Inflammatory macrophage (primary cell): Measurements from ENCODE around the gene LMO3.

ENCODE experiments used
- DNase-seq, 2 donors: peaks; one replicate each; pipeline ENCODE4 v3.0.0-alpha.2; 2020 to 2022
- total RNA-seq, 18 experiments: gene quantifications; one replicate each; lab custom pipeline; 2026; ENCODE audit warnings: mixed read lengths in 6 of 18, inconsistent platforms in 2 of 18; lab: John Stamatoyannopoulos, UW

LMO3 gene
- total RNA-seq = 0 to 0.32 (median 0) reads per million in 18 experiments

DNA sequence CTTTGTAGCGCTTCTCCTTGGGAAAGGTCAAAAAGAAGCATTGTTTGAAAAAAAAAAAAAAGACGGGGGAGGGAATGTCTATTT lies at the start of gene LMO3:
Gene LMO3, minus strand, starts transcription at position 46 of the 84 bp plus-strand sequence. CDS start 5,302 bp downstream, outside the sequence.
- no peak for DNase-seq

GRCh38 chr12:16636435-16637055 lies 30.6 kb upstream of the LMO3 start:
- no peak for DNase-seq

DNA sequence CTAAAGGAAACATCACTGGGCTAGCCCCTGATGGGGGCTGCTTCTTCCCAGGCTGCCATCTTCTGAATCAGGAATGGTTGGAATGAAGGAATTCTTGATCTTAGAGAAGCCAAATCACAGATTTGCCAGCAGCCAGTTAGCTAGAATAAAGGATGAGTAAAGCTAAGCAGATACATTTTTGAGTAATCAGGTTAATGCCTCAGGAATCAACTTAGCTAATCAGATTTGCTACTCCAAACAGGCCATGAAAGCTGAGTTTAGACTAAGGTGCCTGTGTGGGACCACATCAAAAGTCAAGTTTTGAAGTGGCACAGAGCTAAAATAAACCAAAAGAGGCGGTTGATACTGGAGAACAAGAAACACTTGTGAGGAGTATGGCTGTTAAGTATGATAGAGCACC lies 28.8 kb upstream of the LMO3 start:
- DNase-seq = no peak

DNA sequence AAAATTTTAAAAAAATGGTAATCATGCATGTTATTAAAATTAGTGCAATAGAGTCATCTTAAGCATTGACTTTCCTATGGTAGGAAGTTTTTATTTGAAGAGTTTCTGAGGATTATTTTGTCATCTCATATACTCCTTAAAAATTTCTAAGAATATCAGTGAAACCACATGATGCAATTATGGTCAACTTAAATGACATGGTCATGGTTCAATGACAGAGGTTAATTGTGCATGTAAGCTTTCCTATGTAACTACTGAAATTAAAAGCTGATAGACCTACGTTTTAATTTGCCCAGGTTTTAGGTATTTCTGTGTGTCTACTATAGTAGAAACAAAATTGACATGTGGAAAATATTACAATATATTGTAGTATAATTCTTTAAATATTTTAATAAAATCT lies 21.0 kb upstream of the LMO3 start:
- no peak for DNase-seq

- no peak for DNase-seq
These were observed 16.4 kb upstream of the LMO3 start for GRCh38 chr12:16622338-16622737.

DNA sequence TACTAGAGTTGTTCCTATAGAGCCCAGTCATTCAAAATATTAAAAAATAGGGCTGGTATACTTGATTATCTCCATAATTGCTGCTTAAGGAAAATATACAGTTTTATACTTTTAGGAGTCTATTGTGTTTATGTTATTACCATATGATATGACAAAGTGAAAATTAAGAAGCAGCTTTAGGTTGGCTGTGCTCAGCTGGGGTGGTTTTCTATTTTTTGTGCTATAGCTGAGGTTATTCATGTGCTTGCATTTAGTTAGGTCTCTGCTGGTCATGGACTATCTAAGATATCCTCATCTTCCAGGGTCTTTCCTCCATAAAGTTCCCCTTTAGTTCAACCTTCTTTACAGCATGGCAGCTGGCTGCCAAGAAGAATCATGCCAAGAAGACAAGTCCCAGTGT lies 13.6 kb upstream of the LMO3 start:
- no peak for DNase-seq

DNA sequence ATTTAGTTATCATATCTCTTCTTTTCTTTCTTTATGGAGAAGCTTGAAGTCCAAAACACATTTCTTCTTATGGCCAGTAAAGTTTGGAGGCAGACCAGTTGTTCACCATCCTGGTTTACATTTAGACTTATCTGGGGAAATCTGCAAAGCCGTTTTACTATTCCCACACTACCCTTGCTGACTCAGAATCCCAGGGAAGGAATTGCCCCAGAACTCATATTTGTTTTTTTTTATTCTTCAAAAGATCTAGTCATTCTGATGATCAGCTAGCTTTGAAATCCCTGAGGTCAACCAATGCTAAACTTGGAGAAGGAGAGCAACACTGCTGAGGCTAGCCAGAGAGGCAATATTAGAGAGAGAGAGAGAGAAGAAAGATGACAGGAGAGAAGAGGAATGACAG lies 12.3 kb upstream of the LMO3 start:
- no peak for DNase-seq

GRCh38 chr12:16613199-16613598 lies 7.2 kb upstream of the LMO3 start:
- DNase-seq = no peak

DNA sequence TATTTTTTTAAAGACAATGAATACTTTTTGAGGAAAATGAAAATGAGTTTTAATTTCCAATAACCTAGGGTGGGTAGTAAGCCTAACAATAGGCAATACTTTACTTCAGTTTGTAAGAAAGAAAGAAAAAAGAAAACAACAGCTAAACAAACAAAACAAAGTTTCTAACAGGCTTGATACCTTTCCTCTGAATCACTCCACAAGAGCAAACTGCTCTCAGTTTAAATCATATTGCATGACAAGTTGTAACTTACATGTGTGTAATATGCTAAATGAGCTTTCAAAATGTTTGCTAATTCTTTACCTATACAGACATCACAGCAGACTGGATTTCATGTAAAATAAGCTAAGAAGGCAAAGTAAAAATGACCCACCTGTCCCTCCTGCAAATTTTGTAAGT lies 6.7 kb upstream of the LMO3 start:
- no peak for DNase-seq

DNA sequence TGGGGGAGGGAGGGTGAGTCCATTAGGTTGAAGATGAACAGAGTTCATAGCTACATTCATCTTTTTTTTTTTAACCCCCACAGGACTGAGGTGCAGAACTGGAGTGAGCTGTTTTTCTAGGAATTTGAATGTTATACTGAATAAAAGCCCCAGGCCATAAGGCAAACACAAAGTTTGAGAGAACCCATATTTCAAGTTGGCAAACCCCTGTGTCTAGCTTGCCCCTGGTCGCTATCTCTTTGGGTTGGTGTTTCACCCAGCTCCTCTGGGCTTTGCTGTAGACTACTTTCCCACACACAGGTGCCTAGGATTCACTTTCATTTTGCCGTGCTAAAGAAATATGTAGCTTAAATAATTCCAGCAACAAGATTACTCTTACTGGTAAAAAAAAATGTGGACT lies 5.2 kb upstream of the LMO3 start:
- no peak for DNase-seq

- DNase-seq = no peak
These were observed 4.8 kb upstream of the LMO3 start for GRCh38 chr12:16610743-16611142.

DNA sequence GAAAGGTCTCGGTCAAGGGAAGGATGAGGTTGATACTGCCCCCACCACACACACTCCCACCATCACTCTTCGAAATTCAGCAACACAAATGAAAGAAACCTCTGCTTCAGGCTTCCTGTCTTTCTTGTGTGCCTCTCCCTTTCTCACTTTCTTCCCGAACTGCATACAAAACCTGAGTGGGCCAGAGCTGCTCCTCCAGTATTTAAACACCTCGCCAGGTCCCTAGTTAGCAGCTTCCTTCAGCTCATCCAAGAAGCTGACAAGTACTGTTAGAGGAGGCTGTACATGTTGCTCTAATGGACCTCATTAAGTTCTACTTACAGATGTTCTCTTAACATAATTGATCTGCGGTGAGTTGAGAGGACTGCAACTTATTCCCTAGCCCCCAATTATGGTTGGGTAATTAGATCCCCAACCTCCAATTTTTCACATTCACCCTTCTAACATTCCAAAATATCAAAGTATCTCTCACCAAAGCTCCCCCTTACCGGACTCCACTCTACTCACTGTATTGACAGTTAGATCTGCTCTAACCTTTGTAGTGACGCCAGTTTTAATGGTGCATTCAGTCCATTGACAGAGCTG lies 4.1 kb upstream of the LMO3 start:
- DNase-seq = no peak

GRCh38 chr12:16608946-16609539 lies 3.1 kb upstream of the LMO3 start:
- no peak for DNase-seq

- no peak for DNase-seq
These were observed 2.2 kb upstream of the LMO3 start for GRCh38 chr12:16607906-16608775.

GRCh38 chr12:16606991-16607390 lies 1.0 kb upstream of the LMO3 start:
- DNase-seq = no peak

- DNase-seq = no peak
These were observed 363 bp upstream of the LMO3 start for GRCh38 chr12:16606201-16606849.

- no peak for DNase-seq
These were observed 283 bp downstream of the LMO3 start for GRCh38 chr12:16605642-16606116.

- no peak for DNase-seq
These were observed 1.2 kb downstream of the LMO3 start for GRCh38 chr12:16604596-16605252.

DNA sequence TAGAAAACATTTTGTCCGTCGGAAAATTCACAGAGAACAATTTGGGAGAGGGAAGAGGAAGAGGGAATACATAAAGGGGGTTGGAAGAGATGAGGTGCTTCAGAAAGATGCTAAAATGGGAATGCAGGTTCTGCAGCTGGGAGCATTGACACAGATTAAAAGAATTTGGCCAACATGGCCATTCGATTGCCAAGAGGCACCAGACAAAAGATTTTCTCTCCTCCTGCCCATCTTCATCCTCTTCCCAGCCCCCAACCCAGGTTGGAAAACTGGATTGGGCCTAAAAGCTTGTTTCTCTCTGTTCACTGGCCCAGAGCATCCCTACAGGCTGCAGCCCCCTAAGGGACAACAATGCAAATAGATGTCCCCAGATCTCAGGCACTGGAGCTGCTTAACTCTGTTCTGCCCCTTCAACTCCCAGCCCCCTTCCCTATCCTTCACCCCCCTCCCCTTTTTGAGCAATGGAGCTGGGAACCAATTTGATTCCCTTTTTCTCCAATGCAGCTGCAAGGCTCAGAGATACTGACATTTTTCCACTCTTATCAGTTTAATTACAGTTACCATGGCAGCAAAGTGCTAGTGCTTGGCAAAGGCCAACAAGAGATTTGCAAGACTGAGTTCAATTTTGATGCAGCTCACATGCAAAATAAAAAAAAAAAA lies 1.9 kb downstream of the LMO3 start:
- DNase-seq = no peak

DNA sequence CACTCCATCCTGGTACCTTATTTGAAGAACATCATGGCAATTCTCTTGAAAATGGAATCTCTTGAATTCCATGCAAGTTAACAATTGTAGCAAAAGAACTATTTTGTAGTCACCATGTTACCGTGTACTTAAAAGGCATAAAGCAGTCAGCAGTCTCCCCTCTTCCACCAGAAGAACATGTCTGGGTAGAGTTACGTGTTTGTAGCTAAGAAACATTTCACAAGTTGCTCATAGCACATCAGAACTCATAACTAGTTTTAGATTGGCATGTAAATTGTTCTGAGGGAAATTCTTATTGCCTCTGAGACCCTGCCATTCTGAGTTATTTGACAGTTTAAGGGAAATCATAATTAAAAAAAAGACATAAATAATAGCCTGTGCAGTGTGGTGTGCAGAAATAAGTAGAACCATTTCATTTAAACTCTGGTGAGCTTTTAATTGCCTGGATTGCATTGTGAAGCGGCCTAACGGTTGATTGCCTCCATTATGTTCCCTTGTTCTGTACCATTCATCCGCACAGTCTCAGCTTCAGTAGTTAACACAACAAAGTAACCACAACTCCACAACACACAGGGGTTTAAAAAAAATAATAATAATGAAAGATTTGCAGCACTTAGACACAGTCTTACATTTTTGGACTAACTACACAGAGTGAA lies 2.6 kb downstream of the LMO3 start:
- no peak for DNase-seq

GRCh38 chr12:16602412-16602811 lies 3.5 kb downstream of the LMO3 start:
- DNase-seq = no peak

DNA sequence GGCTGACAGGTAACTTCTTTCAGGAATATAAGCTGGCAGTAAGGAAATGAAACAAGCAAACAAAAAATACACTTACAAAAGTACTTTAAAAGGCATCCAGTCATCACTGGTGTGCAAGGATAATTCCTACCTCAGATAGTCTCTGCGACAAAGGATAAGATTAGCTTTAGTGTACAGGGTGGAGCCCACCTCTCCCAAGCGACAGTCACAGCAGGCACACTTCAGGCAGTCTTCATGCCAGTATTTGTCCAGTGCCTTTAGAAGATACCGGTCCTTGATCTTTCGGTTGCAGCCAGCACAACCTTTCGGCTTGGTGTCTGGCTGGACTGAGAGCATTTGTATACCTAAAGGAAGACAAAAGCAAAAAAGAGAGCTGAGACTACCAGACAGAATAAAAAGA lies 5.4 kb downstream of the LMO3 start:
- no peak for DNase-seq
